Loucy (cell line): ENCODE measurements around the gene NECTIN1.

Source experiments
- EZH2phosphoT487 ChIP-seq: fragments of 200-600 bp; IDR thresholded peaks from 2 replicates; pipeline ENCODE4 v1.6.1; 2018; ENCODE audit warnings: antibody characterized with exemption, mild to moderate bottlenecking, moderate library complexity, borderline replicate concordance
- TF ChIP-seq, protein P1 (sequence below): fragments of 200-600 bp; sonication (generic); conservative IDR thresholded peaks from 2 replicates; pipeline ENCODE4 v1.5.1; 2014; ENCODE audit warnings: mild to moderate bottlenecking, antibody characterized with exemption, low read length

DNA sequence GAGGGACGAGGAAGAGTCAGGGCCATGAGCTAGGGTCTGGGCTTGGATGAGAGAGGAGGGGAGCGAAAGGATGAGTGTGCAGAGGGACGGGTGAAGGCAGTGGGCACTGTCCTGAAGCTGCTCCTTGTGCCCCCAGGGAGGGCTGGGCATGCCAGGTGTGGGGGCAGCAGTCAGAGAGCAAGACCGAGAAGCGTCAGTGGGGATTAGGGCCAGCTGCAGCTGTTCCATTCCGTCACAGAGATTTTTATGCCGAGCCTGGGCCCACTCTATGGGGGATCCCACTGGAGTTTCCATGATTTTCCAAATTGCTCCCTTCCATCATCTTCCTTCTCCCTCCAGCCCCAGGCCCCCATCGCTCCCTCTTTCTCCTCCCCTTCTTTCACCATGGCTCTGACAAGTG lies 93.2 kb downstream of the NECTIN1 start:
- TF ChIP-seq, protein P1, sequence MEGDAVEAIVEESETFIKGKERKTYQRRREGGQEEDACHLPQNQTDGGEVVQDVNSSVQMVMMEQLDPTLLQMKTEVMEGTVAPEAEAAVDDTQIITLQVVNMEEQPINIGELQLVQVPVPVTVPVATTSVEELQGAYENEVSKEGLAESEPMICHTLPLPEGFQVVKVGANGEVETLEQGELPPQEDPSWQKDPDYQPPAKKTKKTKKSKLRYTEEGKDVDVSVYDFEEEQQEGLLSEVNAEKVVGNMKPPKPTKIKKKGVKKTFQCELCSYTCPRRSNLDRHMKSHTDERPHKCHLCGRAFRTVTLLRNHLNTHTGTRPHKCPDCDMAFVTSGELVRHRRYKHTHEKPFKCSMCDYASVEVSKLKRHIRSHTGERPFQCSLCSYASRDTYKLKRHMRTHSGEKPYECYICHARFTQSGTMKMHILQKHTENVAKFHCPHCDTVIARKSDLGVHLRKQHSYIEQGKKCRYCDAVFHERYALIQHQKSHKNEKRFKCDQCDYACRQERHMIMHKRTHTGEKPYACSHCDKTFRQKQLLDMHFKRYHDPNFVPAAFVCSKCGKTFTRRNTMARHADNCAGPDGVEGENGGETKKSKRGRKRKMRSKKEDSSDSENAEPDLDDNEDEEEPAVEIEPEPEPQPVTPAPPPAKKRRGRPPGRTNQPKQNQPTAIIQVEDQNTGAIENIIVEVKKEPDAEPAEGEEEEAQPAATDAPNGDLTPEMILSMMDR = no peak
- no peak for TF ChIP-seq EZH2phosphoT487
